OCI-M1 (cell line): Measurements from ENCODE around the gene CASQ2.

Experiments
- DNase-seq: peaks from one replicate; lab custom pipeline; 2025; lab: John Stamatoyannopoulos, UW

Gene CASQ2

GRCh38 chr1:115728341-115728740, 40.2 kb downstream of the CASQ2 start:
- DNase-seq = peak; percentile 74

GRCh38 chr1:115727706-115728249, 40.7 kb downstream of the CASQ2 start:
- peak; percentile 81 for DNase-seq

GRCh38 chr1:115726570-115726969, 41.9 kb downstream of the CASQ2 start:
- no peak for DNase-seq

GRCh38 chr1:115726161-115726560, 42.4 kb downstream of the CASQ2 start:
- DNase-seq = no peak

- no peak for DNase-seq
Measured at GRCh38 chr1:115725600-115725999, 42.9 kb downstream of the CASQ2 start.

GRCh38 chr1:115723756-115724155, 44.8 kb downstream of the CASQ2 start:
- DNase-seq = no peak

- no peak for DNase-seq
Measured at GRCh38 chr1:115722221-115722620, 46.3 kb downstream of the CASQ2 start.

- DNase-seq = no peak
Measured at GRCh38 chr1:115719285-115719684, 49.2 kb downstream of the CASQ2 start.

GRCh38 chr1:115718011-115718754, 50.3 kb downstream of the CASQ2 start:
- DNase-seq = no peak

- peak; percentile 46 for DNase-seq
Measured at GRCh38 chr1:115717541-115717940, 51.0 kb downstream of the CASQ2 start.

- DNase-seq = no peak
Measured at GRCh38 chr1:115714572-115715141, 53.9 kb downstream of the CASQ2 start.

- DNase-seq = no peak
Measured at GRCh38 chr1:115713906-115714305, 54.6 kb downstream of the CASQ2 start.

- no peak for DNase-seq
Measured at GRCh38 chr1:115712911-115713609, 55.5 kb downstream of the CASQ2 start.

GRCh38 chr1:115710859-115711624, 57.5 kb downstream of the CASQ2 start:
- DNase-seq = peak; percentile 8

- peak; percentile 65 for DNase-seq
Measured at GRCh38 chr1:115706587-115707425, 61.7 kb downstream of the CASQ2 start.

GRCh38 chr1:115705963-115706362, 62.6 kb downstream of the CASQ2 start:
- no peak for DNase-seq

GRCh38 chr1:115705085-115705951, 63.2 kb downstream of the CASQ2 start:
- no peak for DNase-seq

GRCh38 chr1:115702959-115703358, 65.6 kb downstream of the CASQ2 start:
- DNase-seq = no peak

- DNase-seq = no peak
Measured at GRCh38 chr1:115701090-115701489, 67.4 kb downstream of the CASQ2 start.

- no peak for DNase-seq
Measured at GRCh38 chr1:115697619-115698018, 70.9 kb downstream of the CASQ2 start.
